ENCODE data around the gene PRCD.
"Not testable (repeated sequence)": the region's sequence is repeated elsewhere in the genome, so short reads cannot be mapped to it uniquely, and the experiment has no call there.

Gene PRCD

DNA sequence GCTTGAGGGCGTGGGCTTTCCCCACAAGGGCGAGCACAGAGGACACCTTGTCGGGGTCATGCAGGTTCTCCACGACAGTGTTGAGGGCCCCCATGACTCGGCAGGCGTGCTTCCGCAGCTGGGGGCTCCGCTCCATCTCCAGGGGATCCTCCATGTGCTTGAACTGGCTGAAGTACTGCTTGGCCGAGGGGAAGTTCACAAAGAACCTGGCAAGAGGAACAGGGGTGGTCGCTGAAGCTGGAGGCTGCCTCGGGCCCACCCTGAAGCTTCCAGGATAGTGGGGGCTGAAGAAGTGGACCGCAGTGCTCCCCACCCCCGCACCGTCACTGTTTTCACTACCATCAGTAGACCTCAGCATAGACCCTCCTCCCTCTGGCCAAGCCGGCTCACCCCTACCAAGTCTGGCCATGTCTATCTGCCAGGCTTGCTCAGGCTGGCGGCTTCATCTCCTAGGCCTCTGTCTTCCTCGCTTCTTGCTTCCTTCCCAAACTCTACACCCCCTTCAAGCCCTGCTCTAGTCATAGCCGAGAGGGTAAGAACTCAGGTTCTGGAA, 8.3 kb upstream of the PRCD start:
- no peak for TF ChIP-seq CTCF (IDR thresholded peaks at IDR 0.05; ENCODE audit: poor library complexity, severe bottlenecking)
- Histone ChIP-seq H3K4me3 (ENCODE audit: severe bottlenecking) (no peak overlapping the region), H3K9me3 (ENCODE audit: severe bottlenecking) (no peaks in the 10 kb centered on the region), H3K4me1 (ENCODE audit: insufficient read depth, poor library complexity, severe bottlenecking) (peaks cover 66% of the 10 kb centered on the region), H3K36me3 (ENCODE audit: low read depth) (peaks cover 12% of the 10 kb centered on the region; the same call in 1 of the 2 replicates), H3K27me3 (ENCODE audit: insufficient read depth, poor library complexity, severe bottlenecking) (no peaks in the 10 kb centered on the region), H3K27ac (ENCODE audit: poor library complexity, severe bottlenecking) (peak overlapping the region; percentile 89)
- DNase-seq (ENCODE audit: low spot score) (peak; percentile 60), ATAC-seq (ENCODE audit: low read depth) (no peak)

- Histone ChIP-seq H3K27me3 (ENCODE audit: insufficient read depth, poor library complexity, severe bottlenecking) (no peaks in the 10 kb centered on the region), H3K4me1 (ENCODE audit: insufficient read depth, poor library complexity, severe bottlenecking) (peaks cover 65% of the 10 kb centered on the region), H3K27ac (ENCODE audit: poor library complexity, severe bottlenecking) (peak overlapping the region; percentile 89), H3K4me3 (ENCODE audit: severe bottlenecking) (no peak overlapping the region), H3K9me3 (ENCODE audit: severe bottlenecking) (no peaks in the 10 kb centered on the region), H3K36me3 (ENCODE audit: low read depth) (peaks cover 12% of the 10 kb centered on the region; the same call in 1 of the 2 replicates)
- no peak for TF ChIP-seq CTCF (IDR thresholded peaks at IDR 0.05; ENCODE audit: poor library complexity, severe bottlenecking)
- DNase-seq (ENCODE audit: low spot score) (peak; percentile 87), ATAC-seq (ENCODE audit: low read depth) (peak; percentile 64)
These were observed 7.7 kb upstream of the PRCD start for GRCh38 chr17:76532072-76532651.

DNA sequence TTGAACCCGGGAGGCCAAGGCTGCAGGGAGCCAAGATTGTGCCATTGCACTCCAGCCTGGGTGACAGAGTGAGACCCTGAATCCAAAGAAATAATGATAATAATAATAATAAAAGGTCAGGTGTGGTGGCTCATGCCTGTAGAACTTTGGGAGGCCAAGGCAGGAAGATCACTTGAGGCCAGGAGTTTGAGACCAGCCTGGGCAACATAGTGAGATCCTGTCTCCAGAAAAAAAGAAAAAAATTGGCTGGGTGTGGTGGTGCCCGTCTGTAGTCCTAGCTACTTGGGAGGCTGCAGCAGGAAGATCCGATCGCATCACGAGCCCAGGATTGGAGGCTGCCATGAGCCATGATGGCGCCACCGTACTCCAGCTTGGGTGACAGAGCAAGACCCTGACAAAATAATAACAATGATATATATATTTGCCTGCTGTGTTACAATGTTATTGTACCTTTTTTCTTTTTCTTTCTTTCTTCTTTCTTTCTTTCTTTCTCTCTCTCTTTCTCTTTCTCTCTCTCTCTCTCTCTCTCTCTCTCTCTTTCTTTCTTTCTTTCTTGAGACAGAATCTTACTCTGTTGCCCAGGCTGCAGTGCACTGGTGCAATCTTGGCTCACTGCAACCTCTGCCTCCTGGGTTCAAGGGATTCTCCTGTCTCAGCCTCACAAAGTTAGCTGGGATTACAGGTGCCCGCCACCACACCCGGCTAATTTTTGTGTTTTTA, 6.0 kb upstream of the PRCD start:
- H3K9me3 ChIP-seq (ENCODE audit: severe bottlenecking); DNase-seq (ENCODE audit: low spot score); H3K4me3 ChIP-seq (ENCODE audit: severe bottlenecking); H3K27me3 ChIP-seq (ENCODE audit: insufficient read depth, poor library complexity, severe bottlenecking); ATAC-seq (ENCODE audit: low read depth): not testable (repeated sequence)
- Histone ChIP-seq H3K27ac (ENCODE audit: poor library complexity, severe bottlenecking) (peak overlapping the region; percentile 89), H3K4me1 (ENCODE audit: insufficient read depth, poor library complexity, severe bottlenecking) (peaks cover 50% of the 10 kb centered on the region), H3K36me3 (ENCODE audit: low read depth) (peaks cover 12% of the 10 kb centered on the region; the same call in 1 of the 2 replicates)

DNA sequence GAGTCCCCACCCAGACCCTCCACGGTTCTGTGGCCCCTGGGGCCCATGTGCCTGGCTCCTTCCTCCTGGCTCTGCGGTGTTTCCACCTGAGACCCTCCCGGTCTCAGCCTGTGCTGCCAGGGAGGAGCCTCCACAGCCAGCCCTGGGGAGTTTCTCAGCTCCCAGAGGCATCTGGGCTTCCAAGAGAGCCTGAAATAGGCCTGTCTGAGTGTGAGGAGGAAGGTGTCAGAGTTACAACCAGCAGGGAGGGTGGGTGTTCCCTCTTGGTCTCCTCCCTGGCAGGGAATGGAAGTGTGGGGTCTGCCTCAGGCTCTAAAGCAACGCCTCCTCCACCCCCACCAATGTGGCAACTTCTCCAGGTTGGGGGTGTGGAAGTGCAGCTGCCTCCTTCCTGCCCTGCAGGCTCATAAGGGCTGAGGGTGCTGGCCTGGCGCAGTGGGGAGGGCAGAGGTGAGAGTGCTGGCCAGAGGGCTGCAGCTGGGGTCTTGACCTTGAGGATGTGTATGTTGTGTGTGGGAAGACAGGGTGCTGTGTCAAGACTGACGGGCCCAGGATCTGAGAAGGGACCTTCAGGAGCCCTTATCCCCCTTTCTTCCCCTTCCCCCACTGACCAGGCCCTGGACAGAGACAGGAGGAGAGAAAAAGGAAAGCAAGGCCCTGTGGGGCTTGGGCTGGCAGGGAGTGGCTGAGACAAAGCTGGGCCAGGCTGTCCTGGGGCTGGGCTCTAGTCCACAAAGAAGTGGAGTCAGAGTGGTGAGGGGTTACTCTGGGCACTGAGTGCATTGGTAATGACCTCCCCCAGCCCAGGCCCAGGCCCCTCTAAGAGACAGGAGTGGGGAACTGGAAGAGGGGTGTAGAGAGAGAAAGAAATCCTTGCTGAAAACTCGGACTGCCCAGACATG, 4.8 kb upstream of the PRCD start:
- H3K27me3 ChIP-seq (ENCODE audit: insufficient read depth, poor library complexity, severe bottlenecking): no peaks in the 10 kb centered on the region
- no peak overlapping the region for H3K4me3 ChIP-seq (ENCODE audit: severe bottlenecking)
- H3K9me3 ChIP-seq (ENCODE audit: severe bottlenecking): no peaks in the 10 kb centered on the region
- DNase-seq (ENCODE audit: low spot score) (peak; percentile 76), ATAC-seq (ENCODE audit: low read depth) (0 out of 3 replicates have a peak, but pooled peaks have one; percentile 5)
- peak overlapping the region; percentile 89 for H3K27ac ChIP-seq (ENCODE audit: poor library complexity, severe bottlenecking)
- peaks cover 12% of the 10 kb centered on the region; the same call in 1 of the 2 replicates for H3K36me3 ChIP-seq (ENCODE audit: low read depth)
- no peak for TF ChIP-seq CTCF (IDR thresholded peaks at IDR 0.05; ENCODE audit: poor library complexity, severe bottlenecking)
- peaks cover 37% of the 10 kb centered on the region for H3K4me1 ChIP-seq (ENCODE audit: insufficient read depth, poor library complexity, severe bottlenecking)
